ENCODE measurements around the gene ABCA12. TPM values are rescaled to one million over a fixed set of nuclear protein-coding genes. Genes with fewer than 3 reads are reported as not detected.

Gene ABCA12
- total and polyA plus RNA-seq, 9 of the 15 experiments (the other 6 are each of a cell fraction or from before 2014, with no cell fraction given): 0.02 to 0.03 TPM; not detected in 7

- TF ChIP-seq PBX2 (CRISPR knock-in tag; IDR thresholded peaks at IDR 0.05; ENCODE audit: low read depth) (no peak), PBX2 (tag; conservative IDR thresholded peaks at IDR 0.05; ENCODE audit: low read depth) (no peak), CEBPB (tag; IDR thresholded peaks at IDR 0.05) (no peak), ZNF23 (CRISPR knock-in tag; IDR thresholded peaks at IDR 0.05) (no peak), RNF2 (IDR thresholded peaks at IDR 0.05) (no peak), BRD4 (IDR thresholded peaks at IDR 0.05) (no peak), RFX5 (IDR thresholded peaks at IDR 0.05; ENCODE audit: low read depth, low read length) (no peak)
- TF ChIP-seq, protein P1, sequence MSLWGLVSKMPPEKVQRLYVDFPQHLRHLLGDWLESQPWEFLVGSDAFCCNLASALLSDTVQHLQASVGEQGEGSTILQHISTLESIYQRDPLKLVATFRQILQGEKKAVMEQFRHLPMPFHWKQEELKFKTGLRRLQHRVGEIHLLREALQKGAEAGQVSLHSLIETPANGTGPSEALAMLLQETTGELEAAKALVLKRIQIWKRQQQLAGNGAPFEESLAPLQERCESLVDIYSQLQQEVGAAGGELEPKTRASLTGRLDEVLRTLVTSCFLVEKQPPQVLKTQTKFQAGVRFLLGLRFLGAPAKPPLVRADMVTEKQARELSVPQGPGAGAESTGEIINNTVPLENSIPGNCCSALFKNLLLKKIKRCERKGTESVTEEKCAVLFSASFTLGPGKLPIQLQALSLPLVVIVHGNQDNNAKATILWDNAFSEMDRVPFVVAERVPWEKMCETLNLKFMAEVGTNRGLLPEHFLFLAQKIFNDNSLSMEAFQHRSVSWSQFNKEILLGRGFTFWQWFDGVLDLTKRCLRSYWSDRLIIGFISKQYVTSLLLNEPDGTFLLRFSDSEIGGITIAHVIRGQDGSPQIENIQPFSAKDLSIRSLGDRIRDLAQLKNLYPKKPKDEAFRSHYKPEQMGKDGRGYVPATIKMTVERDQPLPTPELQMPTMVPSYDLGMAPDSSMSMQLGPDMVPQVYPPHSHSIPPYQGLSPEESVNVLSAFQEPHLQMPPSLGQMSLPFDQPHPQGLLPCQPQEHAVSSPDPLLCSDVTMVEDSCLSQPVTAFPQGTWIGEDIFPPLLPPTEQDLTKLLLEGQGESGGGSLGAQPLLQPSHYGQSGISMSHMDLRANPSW (CRISPR knock-in tag; IDR thresholded peaks at IDR 0.05): no peak
Measured at GRCh38 chr2:215178121-215178520, 39.7 kb upstream of the ABCA12 start (continued).
